Central memory CD4-positive, alpha-beta T cell (primary cell): ENCODE results near the gene MAPK8.
"Not testable (repeated sequence)": the region's sequence is repeated elsewhere in the genome, so short reads cannot be mapped to it uniquely, and the experiment has no call there.

Experiments
- DNase-seq: peaks from one replicate; pipeline ENCODE4 v3.0.0; 2022

Gene MAPK8

GRCh38 chr10:48336978-48337599 lies 30.6 kb downstream of the MAPK8 start:
- DNase-seq, result no peak

GRCh38 chr10:48340734-48341133 lies 34.3 kb downstream of the MAPK8 start:
- DNase-seq, result no peak

- DNase-seq, result no peak
Observed at GRCh38 chr10:48343106-48343505, 36.6 kb downstream of the MAPK8 start.

- DNase-seq, result no peak
Observed at GRCh38 chr10:48343921-48344598, 37.6 kb downstream of the MAPK8 start.

- DNase-seq, result not testable (repeated sequence)
Observed at GRCh38 chr10:48346248-48346647, 39.8 kb downstream of the MAPK8 start.

GRCh38 chr10:48347539-48347938 lies 41.1 kb downstream of the MAPK8 start:
- DNase-seq, result not testable (repeated sequence)

GRCh38 chr10:48347943-48348342 lies 41.5 kb downstream of the MAPK8 start:
- not testable (repeated sequence) for DNase-seq

GRCh38 chr10:48353246-48353645 lies 46.8 kb downstream of the MAPK8 start:
- no peak for DNase-seq

- no peak for DNase-seq
Observed at GRCh38 chr10:48357631-48358030, 51.2 kb downstream of the MAPK8 start.

GRCh38 chr10:48358162-48358561 lies 51.7 kb downstream of the MAPK8 start:
- no peak for DNase-seq

- DNase-seq, result no peak
Observed at GRCh38 chr10:48358838-48359237, 52.4 kb downstream of the MAPK8 start.

- DNase-seq, result no peak
Observed at GRCh38 chr10:48361176-48361575, 54.7 kb downstream of the MAPK8 start.

GRCh38 chr10:48363617-48364355 lies 57.3 kb downstream of the MAPK8 start:
- DNase-seq, result peak; percentile 17

- no peak for DNase-seq
Observed at GRCh38 chr10:48364659-48365405, 58.4 kb downstream of the MAPK8 start.

GRCh38 chr10:48365668-48366067 lies 59.2 kb downstream of the MAPK8 start:
- DNase-seq, result no peak

- no peak for DNase-seq
Observed at GRCh38 chr10:48366261-48366660, 59.8 kb downstream of the MAPK8 start.

- no peak for DNase-seq
Observed at GRCh38 chr10:48369501-48369900, 63.0 kb downstream of the MAPK8 start.

GRCh38 chr10:48377751-48378530 lies 71.5 kb downstream of the MAPK8 start:
- DNase-seq, result no peak

- no peak for DNase-seq
Observed at GRCh38 chr10:48378675-48379074, 72.2 kb downstream of the MAPK8 start.

GRCh38 chr10:48381971-48382370 lies 75.5 kb downstream of the MAPK8 start:
- no peak for DNase-seq

GRCh38 chr10:48382982-48383381 lies 76.5 kb downstream of the MAPK8 start:
- no peak for DNase-seq

- no peak for DNase-seq
Observed at GRCh38 chr10:48383393-48383792, 76.9 kb downstream of the MAPK8 start.

- no peak for DNase-seq
Observed at GRCh38 chr10:48384699-48384982, 78.2 kb downstream of the MAPK8 start.
